ENCODE results near the gene MBD1.

DNA sequence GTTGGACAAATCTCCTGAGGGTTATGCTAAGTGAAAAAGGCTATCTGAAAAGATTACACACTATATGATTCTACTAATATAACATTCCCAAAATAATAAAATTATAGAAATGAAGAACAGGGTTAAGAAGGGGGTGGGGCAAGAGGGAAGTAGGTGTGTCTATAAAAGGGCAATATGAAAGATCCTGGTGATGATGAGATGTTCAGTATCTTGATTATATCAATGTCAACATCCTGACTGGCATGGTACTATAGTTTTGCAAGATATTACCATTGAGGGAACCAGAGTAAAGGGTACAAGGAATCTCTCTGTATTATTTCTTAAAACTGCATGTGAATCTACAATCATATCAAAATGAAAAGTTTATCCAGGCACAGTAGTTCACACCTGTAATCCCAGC is 31.7 kb downstream of the MBD1 start:
- TF ChIP-seq, protein P1, sequence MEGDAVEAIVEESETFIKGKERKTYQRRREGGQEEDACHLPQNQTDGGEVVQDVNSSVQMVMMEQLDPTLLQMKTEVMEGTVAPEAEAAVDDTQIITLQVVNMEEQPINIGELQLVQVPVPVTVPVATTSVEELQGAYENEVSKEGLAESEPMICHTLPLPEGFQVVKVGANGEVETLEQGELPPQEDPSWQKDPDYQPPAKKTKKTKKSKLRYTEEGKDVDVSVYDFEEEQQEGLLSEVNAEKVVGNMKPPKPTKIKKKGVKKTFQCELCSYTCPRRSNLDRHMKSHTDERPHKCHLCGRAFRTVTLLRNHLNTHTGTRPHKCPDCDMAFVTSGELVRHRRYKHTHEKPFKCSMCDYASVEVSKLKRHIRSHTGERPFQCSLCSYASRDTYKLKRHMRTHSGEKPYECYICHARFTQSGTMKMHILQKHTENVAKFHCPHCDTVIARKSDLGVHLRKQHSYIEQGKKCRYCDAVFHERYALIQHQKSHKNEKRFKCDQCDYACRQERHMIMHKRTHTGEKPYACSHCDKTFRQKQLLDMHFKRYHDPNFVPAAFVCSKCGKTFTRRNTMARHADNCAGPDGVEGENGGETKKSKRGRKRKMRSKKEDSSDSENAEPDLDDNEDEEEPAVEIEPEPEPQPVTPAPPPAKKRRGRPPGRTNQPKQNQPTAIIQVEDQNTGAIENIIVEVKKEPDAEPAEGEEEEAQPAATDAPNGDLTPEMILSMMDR (IDR thresholded peaks at IDR 0.05) = no peak
- TF ChIP-seq POLR2AphosphoS5 (IDR thresholded peaks at IDR 0.05) = no peak
- TF ChIP-seq POLR2A (IDR thresholded peaks at IDR 0.05) = no peak
